Neural cell (in vitro differentiated cells): ENCODE data around the gene PGC. TPM values are rescaled to one million over a fixed set of nuclear protein-coding genes. Genes with fewer than 3 reads are reported as not detected.
A peak's percentile ranks its signal among the peaks of the same experiment; 100 is the strongest.

Experiments used
- H2AFZ ChIP-seq: fragments of 200-600, 300-800 bp; sonication (generic), shearing (Covaris generic); 2 replicates; pipeline ENCODE4 v1.6.0; 2014; ENCODE audit warnings: low read depth, mild to moderate bottlenecking, antibody characterized with exemption, low read length, moderate library complexity
- H3F3A ChIP-seq: fragments of 200-600 bp; shearing (Covaris generic); 2 replicates; pipeline ENCODE4 v1.6.1; 2016; ENCODE audit warnings: mild to moderate bottlenecking, moderate library complexity, mixed read lengths, antibody characterized with exemption, low read length; ENCODE audit not compliant: insufficient read depth, poor library complexity, severe bottlenecking
- H3K27ac ChIP-seq: fragments of 200-600, 300-800 bp; sonication (generic), shearing (Covaris generic); 2 replicates; pipeline ENCODE4 v1.5.1; 2014; ENCODE audit warnings: mild to moderate bottlenecking, low read length, moderate library complexity
- H3K27me3 ChIP-seq: fragments of 300-800, 200-600 bp; sonication (generic), shearing (Covaris generic); 2 replicates; pipeline ENCODE4 v1.6.0; 2014; ENCODE audit warnings: mild to moderate bottlenecking, low read depth, low read length, moderate library complexity; ENCODE audit not compliant: insufficient read depth
- H3K36me3 ChIP-seq: fragments of 300-800, 200-600 bp; sonication (generic), shearing (Covaris generic); 2 replicates; pipeline ENCODE4 v1.5.1; 2014; ENCODE audit warnings: mild to moderate bottlenecking, antibody characterized with exemption, low read length, moderate library complexity; ENCODE audit not compliant: insufficient read depth
- H3K4me2 ChIP-seq: fragments of 300-800, 200-600 bp; sonication (generic), shearing (Covaris generic); 2 replicates; pipeline ENCODE4 v1.6.0; 2014; ENCODE audit warnings: mild to moderate bottlenecking, low read length
- H3K4me3 ChIP-seq: fragments of 300-800, 200-600 bp; sonication (generic), shearing (Covaris generic); 2 replicates; pipeline ENCODE4 v1.5.1; 2014; ENCODE audit warnings: mild to moderate bottlenecking, low read length, moderate library complexity
- H3K79me2 ChIP-seq: fragments of 200-600 bp; shearing (Covaris generic); replicated peaks from 2 replicates; pipeline ENCODE4 v1.6.0; 2014; ENCODE audit warnings: mild to moderate bottlenecking, low read length, moderate library complexity; ENCODE audit not compliant: insufficient read depth
- H3K9ac ChIP-seq: fragments of 300-800, 200-600 bp; sonication (generic), shearing (Covaris generic); 2 replicates; pipeline ENCODE4 v1.6.1; 2016; ENCODE audit warnings: mild to moderate bottlenecking, low read length, mixed read lengths
- H3K9me2 ChIP-seq: fragments of 200-600 bp; shearing (Covaris generic); 2 replicates; pipeline ENCODE4 v1.6.1; 2016; ENCODE audit warnings: mild to moderate bottlenecking, low read length, mixed read lengths; ENCODE audit not compliant: insufficient read depth
- H3K9me3 ChIP-seq: fragments of 200-600, 300-800 bp; sonication (generic), shearing (Covaris generic); 2 replicates; pipeline ENCODE4 v1.6.1; 2016; ENCODE audit warnings: mild to moderate bottlenecking, mixed run types, low read length, moderate library complexity, mixed read lengths
- H4K20me1 ChIP-seq: fragments of 200-600 bp; shearing (Covaris generic); 2 replicates; pipeline ENCODE4 v1.6.1; 2016; ENCODE audit warnings: mild to moderate bottlenecking, mixed run types; ENCODE audit not compliant: insufficient read depth
- EP300 ChIP-seq: fragments of 450-650 bp; conservative IDR thresholded peaks from 2 replicates; pipeline ENCODE4 v1.6.1; 2014; ENCODE audit warnings: antibody characterized with exemption, mild to moderate bottlenecking, moderate library complexity; ENCODE audit not compliant: poor library complexity, severe bottlenecking
- EZH2 ChIP-seq: fragments of 200-600, 300-800 bp; shearing (Covaris generic), sonication (generic); IDR thresholded peaks from 2 replicates; pipeline ENCODE4 v1.6.1; 2014; ENCODE audit warnings: antibody characterized with exemption, low read length, borderline replicate concordance, mild to moderate bottlenecking; ENCODE audit not compliant: insufficient read depth, poor library complexity, severe bottlenecking
- MXI1 ChIP-seq: fragments of 450-650 bp; conservative IDR thresholded peaks from 2 replicates; pipeline ENCODE4 v1.6.1; 2014; ENCODE audit warnings: antibody characterized with exemption, mild to moderate bottlenecking; ENCODE audit not compliant: poor library complexity, severe bottlenecking
- POLR2AphosphoS5 ChIP-seq: IDR thresholded peaks from 2 replicates; pipeline ENCODE4 v1.6.1; 2012
- RAD21 ChIP-seq: fragments of 450-650 bp; conservative IDR thresholded peaks from 2 replicates; pipeline ENCODE4 v1.6.1; 2014; ENCODE audit warnings: antibody characterized with exemption, mild to moderate bottlenecking, moderate library complexity
- SMC3 ChIP-seq: fragments of 450-650 bp; conservative IDR thresholded peaks from 2 replicates; pipeline ENCODE4 v1.6.1; 2014; ENCODE audit warnings: antibody characterized with exemption, mild to moderate bottlenecking, moderate library complexity; ENCODE audit not compliant: poor library complexity
- TAF1 ChIP-seq: IDR thresholded peaks from 2 replicates; pipeline ENCODE4 v1.6.1; 2012; ENCODE audit warnings: low read depth
- polyA plus RNA-seq: library from polyadenylated mRNA; depleted of rRNA; stranded (reverse); fragments of >200 nt; gene quantifications from 2 replicates; pipeline ENCODE4 v1.2.3, GENCODE V29; 2014
- TF ChIP-seq, protein P1 (sequence below): IDR thresholded peaks from 2 replicates; pipeline ENCODE4 v1.6.1; 2012; ENCODE audit warnings: borderline replicate concordance
- TF ChIP-seq, protein P2 (sequence below): fragments of 450-650 bp; IDR thresholded peaks from 2 replicates; pipeline ENCODE4 v1.5.1; 2014; ENCODE audit warnings: antibody characterized with exemption, mild to moderate bottlenecking, moderate library complexity; ENCODE audit not compliant: poor library complexity, severe bottlenecking

PGC gene
- polyA plus RNA-seq, 1 donor from 2014 or later, result not detected

DNA sequence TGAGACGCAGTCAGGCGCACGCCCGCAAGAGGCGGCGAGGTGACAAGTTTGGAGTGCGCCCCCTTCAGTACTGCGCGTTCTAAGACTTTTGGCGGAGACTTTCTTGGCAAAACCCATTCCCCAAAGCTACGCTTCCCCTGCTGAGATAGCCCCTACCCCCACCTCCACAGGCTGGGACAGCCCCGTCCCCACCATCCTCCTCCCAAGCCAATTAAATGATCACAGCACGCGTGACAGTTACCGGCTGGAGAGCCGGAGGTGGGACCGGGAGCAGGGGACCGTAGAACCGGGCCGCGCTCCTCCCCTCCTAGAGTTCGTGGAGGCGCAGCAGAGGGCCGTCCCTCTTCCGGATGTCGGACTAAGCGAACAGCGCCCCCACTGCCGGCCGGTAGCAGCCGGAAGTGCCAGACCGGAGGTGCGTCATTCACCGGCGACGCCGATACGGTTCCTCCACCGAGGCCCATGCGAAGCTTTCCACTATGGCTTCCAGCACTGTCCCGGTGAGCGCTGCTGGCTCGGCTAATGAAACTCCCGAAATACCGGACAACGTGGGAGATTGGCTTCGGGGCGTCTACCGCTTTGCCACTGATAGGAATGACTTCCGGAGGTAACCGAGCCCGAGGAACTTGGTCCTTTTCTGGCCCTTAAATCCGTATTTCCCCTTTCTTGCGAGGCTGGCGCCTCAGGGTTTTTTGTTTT is 40.2 kb upstream of the PGC start, which contains the start of gene TOMM6:
TOMM6 (plus strand) TSS at position 476 of the 699 bp plus-strand sequence; CDS start at position 480, 4 bp downstream.
- H3K27ac ChIP-seq, result peak within 1 kb of the TSS; percentile 79
- no peaks in the 10 kb centered on the region for H3K9me3 ChIP-seq
- no peaks in the 10 kb centered on the region for H3F3A ChIP-seq
- peak within 1 kb of the TSS; percentile 76 for H3K4me3 ChIP-seq
- no peaks in the 10 kb centered on the region for H3K36me3 ChIP-seq
- H3K9ac ChIP-seq, result peak within 1 kb of the TSS; percentile 75
- H3K4me2 ChIP-seq, result peak within 1 kb of the TSS; percentile 78
- H3K9me2 ChIP-seq, result no peaks in the 10 kb centered on the region
- peak; percentile 94 for TF ChIP-seq MXI1
- peak; percentile 29 for TF ChIP-seq SMC3
- TF ChIP-seq, protein P1, sequence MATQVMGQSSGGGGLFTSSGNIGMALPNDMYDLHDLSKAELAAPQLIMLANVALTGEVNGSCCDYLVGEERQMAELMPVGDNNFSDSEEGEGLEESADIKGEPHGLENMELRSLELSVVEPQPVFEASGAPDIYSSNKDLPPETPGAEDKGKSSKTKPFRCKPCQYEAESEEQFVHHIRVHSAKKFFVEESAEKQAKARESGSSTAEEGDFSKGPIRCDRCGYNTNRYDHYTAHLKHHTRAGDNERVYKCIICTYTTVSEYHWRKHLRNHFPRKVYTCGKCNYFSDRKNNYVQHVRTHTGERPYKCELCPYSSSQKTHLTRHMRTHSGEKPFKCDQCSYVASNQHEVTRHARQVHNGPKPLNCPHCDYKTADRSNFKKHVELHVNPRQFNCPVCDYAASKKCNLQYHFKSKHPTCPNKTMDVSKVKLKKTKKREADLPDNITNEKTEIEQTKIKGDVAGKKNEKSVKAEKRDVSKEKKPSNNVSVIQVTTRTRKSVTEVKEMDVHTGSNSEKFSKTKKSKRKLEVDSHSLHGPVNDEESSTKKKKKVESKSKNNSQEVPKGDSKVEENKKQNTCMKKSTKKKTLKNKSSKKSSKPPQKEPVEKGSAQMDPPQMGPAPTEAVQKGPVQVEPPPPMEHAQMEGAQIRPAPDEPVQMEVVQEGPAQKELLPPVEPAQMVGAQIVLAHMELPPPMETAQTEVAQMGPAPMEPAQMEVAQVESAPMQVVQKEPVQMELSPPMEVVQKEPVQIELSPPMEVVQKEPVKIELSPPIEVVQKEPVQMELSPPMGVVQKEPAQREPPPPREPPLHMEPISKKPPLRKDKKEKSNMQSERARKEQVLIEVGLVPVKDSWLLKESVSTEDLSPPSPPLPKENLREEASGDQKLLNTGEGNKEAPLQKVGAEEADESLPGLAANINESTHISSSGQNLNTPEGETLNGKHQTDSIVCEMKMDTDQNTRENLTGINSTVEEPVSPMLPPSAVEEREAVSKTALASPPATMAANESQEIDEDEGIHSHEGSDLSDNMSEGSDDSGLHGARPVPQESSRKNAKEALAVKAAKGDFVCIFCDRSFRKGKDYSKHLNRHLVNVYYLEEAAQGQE, result peak; percentile 50
- no peak for TF ChIP-seq RAD21
- peak; percentile 83 for TF ChIP-seq POLR2AphosphoS5
- TF ChIP-seq, protein P2, sequence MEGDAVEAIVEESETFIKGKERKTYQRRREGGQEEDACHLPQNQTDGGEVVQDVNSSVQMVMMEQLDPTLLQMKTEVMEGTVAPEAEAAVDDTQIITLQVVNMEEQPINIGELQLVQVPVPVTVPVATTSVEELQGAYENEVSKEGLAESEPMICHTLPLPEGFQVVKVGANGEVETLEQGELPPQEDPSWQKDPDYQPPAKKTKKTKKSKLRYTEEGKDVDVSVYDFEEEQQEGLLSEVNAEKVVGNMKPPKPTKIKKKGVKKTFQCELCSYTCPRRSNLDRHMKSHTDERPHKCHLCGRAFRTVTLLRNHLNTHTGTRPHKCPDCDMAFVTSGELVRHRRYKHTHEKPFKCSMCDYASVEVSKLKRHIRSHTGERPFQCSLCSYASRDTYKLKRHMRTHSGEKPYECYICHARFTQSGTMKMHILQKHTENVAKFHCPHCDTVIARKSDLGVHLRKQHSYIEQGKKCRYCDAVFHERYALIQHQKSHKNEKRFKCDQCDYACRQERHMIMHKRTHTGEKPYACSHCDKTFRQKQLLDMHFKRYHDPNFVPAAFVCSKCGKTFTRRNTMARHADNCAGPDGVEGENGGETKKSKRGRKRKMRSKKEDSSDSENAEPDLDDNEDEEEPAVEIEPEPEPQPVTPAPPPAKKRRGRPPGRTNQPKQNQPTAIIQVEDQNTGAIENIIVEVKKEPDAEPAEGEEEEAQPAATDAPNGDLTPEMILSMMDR, result peak; percentile 98
- peak; percentile 77 for TF ChIP-seq TAF1
- TF ChIP-seq EZH2, result no peak
- TF ChIP-seq EP300, result peak; percentile 47
- H4K20me1 ChIP-seq, result no peaks in the 10 kb centered on the region
- no peaks in the 10 kb centered on the region for H3K27me3 ChIP-seq
- H2AFZ ChIP-seq, result peak within 1 kb of the TSS; percentile 52
- H3K79me2 ChIP-seq, result peaks cover 3% of the 10 kb centered on the region

DNA sequence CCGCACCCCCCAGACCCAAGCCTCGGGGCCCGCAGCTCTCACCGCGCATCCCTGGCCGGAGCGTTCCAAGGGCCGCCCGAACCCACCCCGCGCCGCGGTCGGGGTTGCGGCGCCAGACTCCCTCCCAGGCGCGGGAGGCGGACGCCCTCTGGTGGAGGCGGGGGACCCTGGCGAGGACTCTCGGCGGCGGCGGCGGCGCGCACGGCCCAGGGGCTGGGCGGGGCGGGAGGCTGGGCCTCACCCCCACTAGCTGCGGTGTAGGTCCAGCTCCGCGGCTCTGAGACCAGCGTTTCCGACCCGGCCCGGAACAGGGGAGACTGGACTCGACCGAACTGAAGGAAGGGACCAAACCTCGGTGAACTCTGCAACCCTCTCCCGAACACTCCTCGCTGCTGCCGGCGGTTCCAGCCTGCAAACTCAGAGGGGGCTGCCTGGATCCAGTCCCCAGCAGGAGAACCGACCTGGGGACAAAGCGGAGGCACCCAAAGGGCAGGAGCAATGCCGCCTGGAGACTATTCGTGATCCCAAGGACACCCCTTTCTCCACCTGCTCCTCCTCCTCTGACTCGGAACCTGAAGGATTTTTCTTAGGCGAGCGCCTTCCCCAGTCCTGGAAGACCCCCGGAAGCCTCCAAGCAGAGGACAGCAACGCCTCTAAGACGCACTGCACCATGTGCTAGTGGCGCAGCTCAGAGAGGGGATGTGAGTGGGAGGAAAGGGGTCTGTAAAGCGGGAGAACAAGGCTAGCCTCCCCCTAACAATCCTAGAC is 39.4 kb upstream of the PGC start:
- peak overlapping the region; percentile 65 for H2AFZ ChIP-seq
- peak overlapping the region; percentile 75 for H3K9ac ChIP-seq
- H3K27ac ChIP-seq, result peak overlapping the region; percentile 79

More for the DNA sequence above, 39.4 kb upstream of the PGC start:
- Histone ChIP-seq H3K4me3 (peak overlapping the region; percentile 76), H3K9me2 (no peaks in the 10 kb centered on the region), H3K36me3 (no peaks in the 10 kb centered on the region), H3K27me3 (no peaks in the 10 kb centered on the region), H3F3A (no peaks in the 10 kb centered on the region), H4K20me1 (no peaks in the 10 kb centered on the region), H3K9me3 (no peaks in the 10 kb centered on the region), H3K4me2 (peak overlapping the region; percentile 78), H3K79me2 (peaks cover 3% of the 10 kb centered on the region)
- TF ChIP-seq, protein P1, result no peak
- TF ChIP-seq EZH2 (no peak), TAF1 (no peak), RAD21 (peak; percentile 74), EP300 (no peak), POLR2AphosphoS5 (peak; percentile 39), MXI1 (no peak), SMC3 (peak; percentile 79)
- TF ChIP-seq, protein P2, result peak; percentile 86
